CD4-positive, alpha-beta T cell (primary cell): Measurements from ENCODE around the gene HECTD3. TPM values are rescaled to one million over a fixed set of nuclear protein-coding genes. Genes with fewer than 3 reads are reported as not detected.
A peak's percentile ranks its signal among the peaks of the same experiment; 100 is the strongest.
"Not testable (repeated sequence)": the region's sequence is repeated elsewhere in the genome, so short reads cannot be mapped to it uniquely, and the experiment has no call there.

Source experiments
- ATAC-seq: fragments of 200-7000 bp; cut with Tn5 transposase; one replicate; pipeline ENCODE4 v1.10.0; 2022; ENCODE audit warnings: mild to moderate bottlenecking; ENCODE audit not compliant: poor library complexity
- CTCF ChIA-PET: fragments of 350-600 bp; sonication (Branson Sonifier 250); formaldehyde crosslinking; loops from one replicate; lab custom pipeline; 2021; ENCODE audit warnings: antibody characterized with exemption, inconsistent platforms; lab: Charles Lee
- POLR2A ChIA-PET: fragments of 350-600 bp; sonication (Branson Sonifier 250); formaldehyde crosslinking; loops from one replicate; lab custom pipeline; 2021; ENCODE audit warnings: antibody characterized with exemption, inconsistent platforms; lab: Charles Lee
- DNase-seq, 14 experiments: peaks; one replicate each; pipeline ENCODE4 v3.0.0-alpha.2; 2013 to 2020; ENCODE audit warnings: mixed read lengths in 2 of 14
- H3K27ac ChIP-seq, 2 donors: one replicate each; pipeline versions ENCODE4 v1.5.1 to v1.7.0; 2013; ENCODE audit warnings: low read length in 2 of 2, low read depth in 1 of 2, mild to moderate bottlenecking in 1 of 2
- H3K27me3 ChIP-seq, 2 experiments: 1 replicate in 1 of 2; 2 replicates in 1 of 2; pipeline versions ENCODE4 v1.6.1 to v1.7.0; 2013; ENCODE audit warnings: low read length in 2 of 2, control low read depth in 1 of 2, mild to moderate bottlenecking in 1 of 2, moderate library complexity in 1 of 2; ENCODE audit not compliant: insufficient read depth in 2 of 2, control insufficient read depth in 1 of 2
- H3K36me3 ChIP-seq: one replicate; pipeline ENCODE4 v1.6.1; 2013; ENCODE audit warnings: low read length, control low read depth; ENCODE audit not compliant: insufficient read depth
- H3K4me1 ChIP-seq: one replicate; pipeline ENCODE4 v1.6.1; 2013; ENCODE audit warnings: low read length, control low read depth; ENCODE audit not compliant: insufficient read depth
- H3K4me3 ChIP-seq: one replicate; pipeline ENCODE4 v1.5.1; 2013; ENCODE audit warnings: mild to moderate bottlenecking, low read length, moderate library complexity
- H3K9me3 ChIP-seq, 2 experiments: 1 replicate in 1 of 2; 2 replicates in 1 of 2; pipeline versions ENCODE4 v1.6.1 to v1.7.0; 2013; ENCODE audit warnings: low read length in 2 of 2, mild to moderate bottlenecking in 2 of 2, control low read depth in 1 of 2, moderate library complexity in 1 of 2; ENCODE audit not compliant: control insufficient read depth in 1 of 2, insufficient read depth in 1 of 2
- H3K27ac Mint-ChIP-seq: one replicate; pipeline ENCODE4 v1.8.0; 2020; ENCODE audit warnings: mixed read lengths
- H3K27me3 Mint-ChIP-seq: one replicate; pipeline ENCODE4 v1.8.0; 2021; ENCODE audit warnings: mixed read lengths
- H3K36me3 Mint-ChIP-seq: one replicate; pipeline ENCODE4 v1.8.0; 2021; ENCODE audit warnings: low read depth, mixed read lengths
- H3K4me1 Mint-ChIP-seq: one replicate; pipeline ENCODE4 v1.8.0; 2021; ENCODE audit warnings: low read depth, mixed read lengths
- H3K4me3 Mint-ChIP-seq: one replicate; pipeline ENCODE4 v1.8.0; 2020; ENCODE audit warnings: mild to moderate bottlenecking, mixed read lengths
- H3K9me3 Mint-ChIP-seq: one replicate; pipeline ENCODE4 v1.8.0; 2020; ENCODE audit warnings: mixed read lengths
- intact Hi-C, 2 experiments: fragments of 100-400 bp; cut with DNase I in 1 of 2; cut with micrococcal nuclease in 1 of 2; formaldehyde crosslinking; loops; one replicate each; pipeline versions ENCODE4 v1.15.1 to v1.9.0; 2023 to 2025; cut with DNase I, micrococcal nuclease
- total RNA-seq, 174 experiments: library from RNA in 2 of 174; stranded (reverse) in 2 of 174; gene quantifications; one replicate each; pipeline ENCODE4 v1.2.3 and lab custom pipeline; 2021 to 2026
- TF ChIP-seq, protein P1 (sequence below): fragments of 200-600 bp; IDR thresholded peaks from one replicate; pipeline ENCODE4 v1.8.0; 2022; ENCODE audit warnings: antibody characterized with exemption, mild to moderate bottlenecking

HECTD3 gene
- total RNA-seq, 2 experiments from 2014 or later = 31.5 to 33.7 TPM

DNA sequence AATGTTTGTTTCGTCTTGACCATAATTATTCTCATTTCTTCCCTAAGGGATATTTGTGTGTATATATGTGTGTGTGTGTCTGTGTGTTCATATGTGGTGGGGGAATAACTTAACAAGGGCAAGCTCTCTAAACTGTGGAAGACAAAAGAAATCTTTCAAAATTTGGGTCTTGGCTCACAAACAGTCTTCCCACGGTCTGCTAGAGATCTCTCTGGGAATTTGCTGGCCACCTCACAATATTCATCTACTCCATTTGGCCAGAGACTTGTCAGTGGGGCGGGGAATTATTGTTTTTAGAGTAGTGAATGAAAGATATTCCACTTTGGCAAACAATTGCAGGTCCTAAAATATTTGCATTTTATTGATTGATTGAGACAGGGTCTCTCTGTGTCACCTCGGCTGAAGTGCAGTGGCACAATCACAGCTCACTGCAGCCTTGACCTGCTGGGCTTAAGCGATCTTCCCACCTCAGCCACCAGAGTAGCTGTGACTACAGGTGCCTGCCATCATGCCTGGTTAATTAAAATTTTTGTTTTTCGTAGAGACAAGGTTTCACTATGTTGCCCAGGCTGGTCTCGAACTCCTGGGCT, 16.7 kb downstream of the HECTD3 start:
- Mint-ChIP-seq H3K4me3 (no peak overlapping the region), H3K36me3 (no peaks in the 10 kb centered on the region), H3K27me3 (no peaks in the 10 kb centered on the region), H3K4me1 (no peaks in the 10 kb centered on the region), H3K27ac (no peak overlapping the region), H3K9me3 (no peaks in the 10 kb centered on the region)
- no peaks in the 10 kb centered on the region for H3K4me1 ChIP-seq
- no peak for ATAC-seq
- intact Hi-C loops = no loop called here
- H3K27ac ChIP-seq = no peak overlapping the region
- TF ChIP-seq, protein P1, sequence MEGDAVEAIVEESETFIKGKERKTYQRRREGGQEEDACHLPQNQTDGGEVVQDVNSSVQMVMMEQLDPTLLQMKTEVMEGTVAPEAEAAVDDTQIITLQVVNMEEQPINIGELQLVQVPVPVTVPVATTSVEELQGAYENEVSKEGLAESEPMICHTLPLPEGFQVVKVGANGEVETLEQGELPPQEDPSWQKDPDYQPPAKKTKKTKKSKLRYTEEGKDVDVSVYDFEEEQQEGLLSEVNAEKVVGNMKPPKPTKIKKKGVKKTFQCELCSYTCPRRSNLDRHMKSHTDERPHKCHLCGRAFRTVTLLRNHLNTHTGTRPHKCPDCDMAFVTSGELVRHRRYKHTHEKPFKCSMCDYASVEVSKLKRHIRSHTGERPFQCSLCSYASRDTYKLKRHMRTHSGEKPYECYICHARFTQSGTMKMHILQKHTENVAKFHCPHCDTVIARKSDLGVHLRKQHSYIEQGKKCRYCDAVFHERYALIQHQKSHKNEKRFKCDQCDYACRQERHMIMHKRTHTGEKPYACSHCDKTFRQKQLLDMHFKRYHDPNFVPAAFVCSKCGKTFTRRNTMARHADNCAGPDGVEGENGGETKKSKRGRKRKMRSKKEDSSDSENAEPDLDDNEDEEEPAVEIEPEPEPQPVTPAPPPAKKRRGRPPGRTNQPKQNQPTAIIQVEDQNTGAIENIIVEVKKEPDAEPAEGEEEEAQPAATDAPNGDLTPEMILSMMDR = no peak
- no peak overlapping the region for H3K4me3 ChIP-seq
- H3K27me3 ChIP-seq = no peaks in the 10 kb centered on the region
- ChIA-PET CTCF (no interaction called here), POLR2A (no interaction called here)
- H3K36me3 ChIP-seq = no peaks in the 10 kb centered on the region
- H3K9me3 ChIP-seq = no peaks in the 10 kb centered on the region
- no peak for DNase-seq

DNA sequence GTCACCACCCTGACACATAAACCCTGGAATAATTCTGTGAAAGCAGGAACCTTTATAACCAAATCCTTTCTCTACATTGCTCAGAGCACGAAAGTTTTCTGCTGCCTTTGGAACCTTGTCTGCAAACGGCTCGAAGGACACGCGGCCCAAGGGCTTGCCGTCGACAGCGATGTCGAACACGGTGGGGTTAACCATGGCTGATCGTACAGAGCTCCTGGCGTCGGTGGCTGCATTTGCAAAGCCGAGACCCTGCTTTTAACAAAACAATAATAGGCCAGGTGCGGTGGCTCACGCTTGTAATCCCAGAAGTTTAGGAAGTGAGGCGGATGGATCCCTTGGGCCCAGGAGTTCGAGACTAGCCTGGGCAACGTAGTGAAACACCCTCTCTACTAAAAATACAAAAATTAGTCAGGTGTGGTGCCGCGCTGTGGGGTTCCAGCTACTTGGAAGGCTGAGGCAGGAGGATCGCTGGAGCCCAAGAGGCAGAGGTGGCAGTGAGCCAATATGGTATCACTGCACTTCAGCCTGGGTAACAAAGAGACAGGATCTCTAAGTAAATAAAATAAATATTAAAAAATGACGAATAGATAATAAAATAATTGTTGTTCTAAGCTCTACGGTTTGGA, 22.5 kb downstream of the HECTD3 start:
- Mint-ChIP-seq H3K4me3 (peak overlapping the region; percentile 65), H3K36me3 (peaks cover 6% of the 10 kb centered on the region), H3K9me3 (no peaks in the 10 kb centered on the region), H3K4me1 (peaks cover 19% of the 10 kb centered on the region), H3K27me3 (no peaks in the 10 kb centered on the region), H3K27ac (no peak overlapping the region)
- no peak for DNase-seq
- Histone ChIP-seq H3K36me3 (no peaks in the 10 kb centered on the region), H3K4me3 (no peak overlapping the region), H3K27me3 (no peaks in the 10 kb centered on the region), H3K27ac (no peak overlapping the region), H3K4me1 (peaks cover 20% of the 10 kb centered on the region), H3K9me3 (no peaks in the 10 kb centered on the region)
- CTCF ChIA-PET = interaction anchor here (0.7 kb wide), 1 partner anchor 182 kb away, joined by 3 read pairs; no protein-coding TSS in a partner anchor
- intact Hi-C loops = loop anchor here (5.0 to 10.0 kb wide), 3 partner anchors 151 to 251 kb away; partner anchors contain the start of genes BTBD19 (in 1 of the 2), DYNLT4 (in 1 of the 2), KIF2C (in 1 of the 2) and PLK3 (in 1 of the 2)
- no peak for ATAC-seq
- POLR2A ChIA-PET = interaction anchor here (0.6 to 1.8 kb wide), 2 partner anchors 23 to 317 kb away, joined by 3 to 6 read pairs; partner anchors contain the start of genes HECTD3 and UROD
- TF ChIP-seq, protein P1 = no peak

DNA sequence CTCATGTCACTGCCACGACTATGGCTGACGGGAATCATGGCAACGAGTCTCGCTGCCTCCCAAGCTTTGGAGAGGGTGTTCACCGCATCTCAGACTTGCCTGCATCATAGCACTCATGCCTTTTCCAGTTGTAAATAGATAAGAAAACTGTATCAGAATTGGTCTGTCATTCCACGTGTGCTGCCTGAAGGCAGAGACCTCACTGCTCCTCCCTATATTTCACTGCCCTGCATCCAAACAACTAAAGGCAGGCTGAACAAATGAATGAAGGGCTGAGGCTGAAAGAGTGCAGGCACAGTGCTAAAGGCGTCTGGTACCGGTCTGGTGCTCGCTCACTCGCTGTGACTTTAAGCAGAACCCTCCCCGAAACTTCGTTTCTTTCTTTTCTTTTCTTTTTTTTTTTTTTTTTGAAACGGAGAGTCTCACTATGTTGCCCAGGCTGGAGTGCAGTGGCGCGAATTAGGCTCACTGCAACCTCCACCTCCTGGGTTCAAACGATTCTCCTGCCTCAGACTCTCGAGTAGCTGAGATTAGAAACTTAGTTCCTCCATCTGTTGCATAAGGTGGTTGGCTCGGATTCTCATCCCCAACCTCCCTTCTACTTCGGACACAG, 25.3 kb downstream of the HECTD3 start:
- peak overlapping the region; percentile 73 for H3K4me3 ChIP-seq
- TF ChIP-seq, protein P1 = no peak
- Mint-ChIP-seq H3K27me3 (no peaks in the 10 kb centered on the region), H3K36me3 (peaks cover 13% of the 10 kb centered on the region), H3K9me3 (no peaks in the 10 kb centered on the region), H3K4me3 (peak overlapping the region; percentile 99), H3K4me1 (peaks cover 32% of the 10 kb centered on the region), H3K27ac (peak overlapping the region; percentile 74)
- no peak overlapping the region for H3K27ac ChIP-seq
- POLR2A ChIA-PET = interaction anchor here (0.6 to 2.4 kb wide), 17 partner anchors 26 to 565 kb away, joined by 3 to 51 read pairs (median 4); partner anchors contain the start of genes AKR1A1, BTBD19, CCDC163 and DYNLT4
- H3K36me3 ChIP-seq = peaks cover 3% of the 10 kb centered on the region
- no peaks in the 10 kb centered on the region for H3K27me3 ChIP-seq
- peaks cover 20% of the 10 kb centered on the region for H3K4me1 ChIP-seq
- no peaks in the 10 kb centered on the region for H3K9me3 ChIP-seq
- ATAC-seq (no peak), DNase-seq (no peak)
- CTCF ChIA-PET = interaction anchor here (0.6 to 1.8 kb wide), 4 partner anchors 10 to 200 kb away, joined by 3 to 7 read pairs (median 4); partner anchors contain the start of gene HECTD3
- intact Hi-C loops = loop anchor here (1.0 to 10.0 kb wide), 6 partner anchors 25 to 249 kb away; partner anchors contain the start of genes BTBD19 (in 1 of the 2), DYNLT4 (in 1 of the 2), HECTD3 (in 1 of the 2) and KIF2C (in 1 of the 2)

DNA sequence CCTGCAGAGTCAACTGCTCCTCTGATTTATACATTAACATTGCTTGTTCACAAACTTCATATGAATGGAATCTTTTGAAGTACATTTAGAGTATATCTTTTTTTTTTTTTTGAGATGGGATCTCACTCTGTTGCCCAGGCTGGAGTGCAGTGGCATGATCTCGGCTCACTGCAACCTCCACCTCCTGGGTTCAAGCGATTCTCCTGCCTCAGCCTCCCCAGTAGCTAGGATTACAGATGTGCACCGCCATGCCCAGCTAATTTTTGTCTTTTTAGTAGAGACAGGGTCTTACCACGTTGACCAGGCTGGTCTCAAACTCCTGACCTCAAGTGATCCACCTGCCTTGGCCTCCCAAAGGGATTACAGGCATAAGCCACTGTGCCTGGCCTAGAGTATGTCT, 33.8 kb downstream of the HECTD3 start:
- H3K9me3 Mint-ChIP-seq, ATAC-seq, H3K27ac ChIP-seq, POLR2A ChIA-PET, H3K4me3 ChIP-seq, DNase-seq, H3K4me3 Mint-ChIP-seq, H3K9me3 ChIP-seq, CTCF ChIA-PET, H3K27me3 Mint-ChIP-seq, intact Hi-C loops, H3K27ac Mint-ChIP-seq, H3K27me3 ChIP-seq, H3K4me1 ChIP-seq: not testable (repeated sequence)
- H3K36me3 ChIP-seq = peaks cover 49% of the 10 kb centered on the region
- peaks cover 82% of the 10 kb centered on the region for H3K36me3 Mint-ChIP-seq
- H3K4me1 Mint-ChIP-seq = peaks cover 11% of the 10 kb centered on the region
